NCI-H2029 (cell line): ENCODE measurements around the gene BMPR1A.
A peak's percentile ranks its signal among the peaks of the same experiment; 100 is the strongest.
"Not testable (repeated sequence)": the region's sequence is repeated elsewhere in the genome, so short reads cannot be mapped to it uniquely, and the experiment has no call there.

ENCODE experiments used
- DNase-seq: peaks from one replicate; lab custom pipeline; 2025; lab: John Stamatoyannopoulos, UW

The BMPR1A gene

GRCh38 chr10:86730227-86730626, 26.2 kb upstream of the BMPR1A start:
- DNase-seq, result peak; percentile 24

GRCh38 chr10:86732771-86733170, 23.6 kb upstream of the BMPR1A start:
- DNase-seq, result no peak

GRCh38 chr10:86733260-86733671, 23.2 kb upstream of the BMPR1A start:
- peak; percentile 15 for DNase-seq

GRCh38 chr10:86734207-86734988, 22.0 kb upstream of the BMPR1A start:
- DNase-seq, result no peak

- not testable (repeated sequence) for DNase-seq
These were observed 21.1 kb upstream of the BMPR1A start for GRCh38 chr10:86735278-86735677.

- no peak for DNase-seq
These were observed 14.2 kb upstream of the BMPR1A start for GRCh38 chr10:86742230-86742629.

- no peak for DNase-seq
These were observed 12.2 kb upstream of the BMPR1A start for GRCh38 chr10:86744067-86744725.

- no peak for DNase-seq
These were observed 8.4 kb upstream of the BMPR1A start for GRCh38 chr10:86747796-86748581.

- no peak for DNase-seq
These were observed 6.6 kb upstream of the BMPR1A start for GRCh38 chr10:86749854-86750253.

- no peak for DNase-seq
These were observed 4.9 kb upstream of the BMPR1A start for GRCh38 chr10:86751477-86751876.

GRCh38 chr10:86752311-86752710, 4.1 kb upstream of the BMPR1A start:
- DNase-seq, result peak; percentile 1

GRCh38 chr10:86753051-86753450, 3.4 kb upstream of the BMPR1A start:
- no peak for DNase-seq

GRCh38 chr10:86753638-86754434, 2.6 kb upstream of the BMPR1A start:
- DNase-seq, result no peak

GRCh38 chr10:86755454-86755739, 1.0 kb upstream of the BMPR1A start:
- DNase-seq, result no peak

GRCh38 chr10:86755740-86756510, 494 bp upstream of the BMPR1A start:
- DNase-seq, result peak; percentile 60

- DNase-seq, result no peak
These were observed 924 bp downstream of the BMPR1A start for GRCh38 chr10:86757113-86757972.

- DNase-seq, result no peak
These were observed 2.0 kb downstream of the BMPR1A start for GRCh38 chr10:86758189-86759072.

GRCh38 chr10:86759073-86759672, 2.8 kb downstream of the BMPR1A start:
- DNase-seq, result no peak

- DNase-seq, result no peak
These were observed 7.0 kb downstream of the BMPR1A start for GRCh38 chr10:86763404-86763803.
